D721Med (cell line): ENCODE results near the gene SVIP.

Experiments used
- DNase-seq: peaks from one replicate; pipeline ENCODE4 v3.0.0; 2011; ENCODE audit warnings: low spot score; ENCODE audit not compliant: insufficient read length
- FAIRE-seq: peaks from 2 replicates; lab custom pipeline; 2011; peaks lifted over from hg19 to GRCh38; lab: Jason Lieb, UNC
- TF ChIP-seq, protein P1 (sequence below): IDR thresholded peaks from 2 replicates; pipeline ENCODE4 v1.5.1; 2012; ENCODE audit warnings: mild to moderate bottlenecking, control low read depth; ENCODE audit not compliant: insufficient read depth; ENCODE audit errors: missing control alignments

SVIP gene

DNA sequence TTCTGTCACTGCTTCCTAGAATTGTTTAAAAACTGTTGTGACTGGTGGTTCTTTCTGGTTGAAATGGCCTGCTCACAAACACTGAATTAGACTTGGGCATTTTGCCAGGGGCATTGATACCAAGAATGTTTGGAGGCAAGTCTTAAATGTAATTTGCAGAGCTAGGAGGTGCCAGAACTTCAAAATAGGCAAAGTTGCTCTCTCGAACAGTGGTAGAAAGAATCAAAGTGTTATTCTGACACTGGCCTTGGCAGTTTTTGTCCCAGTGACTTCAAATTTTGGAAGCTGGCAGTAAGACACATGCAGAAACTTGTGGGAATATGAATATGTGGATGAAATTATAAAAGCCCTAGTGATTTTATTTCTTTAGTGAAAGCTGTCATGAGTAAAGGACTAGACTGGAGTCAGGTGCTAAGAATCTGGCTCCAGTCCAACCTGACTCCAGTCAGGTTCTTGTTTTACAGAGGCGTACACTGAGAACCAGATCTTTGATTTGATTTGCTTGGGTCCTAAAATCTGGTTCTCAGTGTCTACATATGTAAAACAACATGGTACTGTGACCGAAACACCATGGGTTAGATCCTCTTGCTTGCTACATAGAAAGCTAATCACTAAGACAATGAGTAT, 20.9 kb downstream of the SVIP start:
- DNase-seq (no peak), FAIRE-seq (no peak)
- TF ChIP-seq, protein P1, sequence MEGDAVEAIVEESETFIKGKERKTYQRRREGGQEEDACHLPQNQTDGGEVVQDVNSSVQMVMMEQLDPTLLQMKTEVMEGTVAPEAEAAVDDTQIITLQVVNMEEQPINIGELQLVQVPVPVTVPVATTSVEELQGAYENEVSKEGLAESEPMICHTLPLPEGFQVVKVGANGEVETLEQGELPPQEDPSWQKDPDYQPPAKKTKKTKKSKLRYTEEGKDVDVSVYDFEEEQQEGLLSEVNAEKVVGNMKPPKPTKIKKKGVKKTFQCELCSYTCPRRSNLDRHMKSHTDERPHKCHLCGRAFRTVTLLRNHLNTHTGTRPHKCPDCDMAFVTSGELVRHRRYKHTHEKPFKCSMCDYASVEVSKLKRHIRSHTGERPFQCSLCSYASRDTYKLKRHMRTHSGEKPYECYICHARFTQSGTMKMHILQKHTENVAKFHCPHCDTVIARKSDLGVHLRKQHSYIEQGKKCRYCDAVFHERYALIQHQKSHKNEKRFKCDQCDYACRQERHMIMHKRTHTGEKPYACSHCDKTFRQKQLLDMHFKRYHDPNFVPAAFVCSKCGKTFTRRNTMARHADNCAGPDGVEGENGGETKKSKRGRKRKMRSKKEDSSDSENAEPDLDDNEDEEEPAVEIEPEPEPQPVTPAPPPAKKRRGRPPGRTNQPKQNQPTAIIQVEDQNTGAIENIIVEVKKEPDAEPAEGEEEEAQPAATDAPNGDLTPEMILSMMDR = no peak

DNA sequence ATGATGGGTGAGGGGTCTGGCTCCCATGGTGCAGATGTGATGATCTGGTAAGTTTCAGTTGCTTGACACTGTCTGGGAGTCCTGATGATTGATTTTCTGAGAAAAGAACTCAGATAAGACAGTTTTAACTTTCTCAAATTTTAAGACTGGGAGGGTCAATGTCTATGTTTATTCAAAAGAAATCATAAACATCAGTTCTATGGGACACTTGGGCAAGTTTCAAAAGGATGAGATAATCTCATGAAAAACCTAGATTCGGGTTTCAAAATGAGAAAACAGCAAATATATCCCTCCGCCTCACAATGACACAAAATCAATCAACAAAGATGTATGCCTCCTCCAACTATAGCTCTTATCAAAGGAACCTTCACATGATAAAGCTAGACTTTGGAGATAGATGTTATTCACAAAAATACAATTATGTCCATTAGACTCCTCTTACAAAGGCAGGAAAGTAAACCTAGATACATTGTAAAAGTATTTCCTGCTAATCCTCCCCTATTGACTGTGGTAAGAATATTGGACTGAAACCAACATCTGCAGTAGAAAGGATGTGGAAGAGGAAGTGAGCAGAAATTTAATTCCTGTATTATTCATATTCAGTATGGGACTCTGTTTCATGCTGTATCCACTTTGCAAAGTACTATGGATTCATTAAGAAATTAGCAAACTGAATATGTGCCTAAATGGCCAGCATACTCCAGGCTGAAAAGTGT, 21.6 kb downstream of the SVIP start:
- TF ChIP-seq, protein P1 = no peak
- no peak for DNase-seq
- FAIRE-seq = peak; percentile 41

DNA sequence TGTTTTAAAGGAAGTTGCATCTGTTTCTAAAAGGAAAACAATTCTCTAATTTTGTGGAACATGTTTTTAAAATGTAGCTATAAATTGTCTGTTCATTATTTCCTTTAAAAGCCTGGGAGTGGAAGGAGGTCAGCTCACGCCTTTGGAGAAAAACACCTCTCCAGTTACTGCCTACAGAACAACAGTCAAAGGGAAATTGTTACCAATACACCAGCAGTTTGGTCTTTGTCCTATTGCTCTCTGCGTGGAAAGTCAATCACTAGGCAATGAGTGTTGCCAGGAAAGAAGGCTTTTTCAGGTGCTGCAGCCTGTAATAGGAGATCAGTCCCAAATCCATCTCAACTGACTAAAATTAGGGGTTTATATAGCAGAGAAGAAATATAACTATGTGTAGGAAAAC, 22.2 kb downstream of the SVIP start:
- DNase-seq = no peak
- TF ChIP-seq, protein P1 = no peak
- no peak for FAIRE-seq

DNA sequence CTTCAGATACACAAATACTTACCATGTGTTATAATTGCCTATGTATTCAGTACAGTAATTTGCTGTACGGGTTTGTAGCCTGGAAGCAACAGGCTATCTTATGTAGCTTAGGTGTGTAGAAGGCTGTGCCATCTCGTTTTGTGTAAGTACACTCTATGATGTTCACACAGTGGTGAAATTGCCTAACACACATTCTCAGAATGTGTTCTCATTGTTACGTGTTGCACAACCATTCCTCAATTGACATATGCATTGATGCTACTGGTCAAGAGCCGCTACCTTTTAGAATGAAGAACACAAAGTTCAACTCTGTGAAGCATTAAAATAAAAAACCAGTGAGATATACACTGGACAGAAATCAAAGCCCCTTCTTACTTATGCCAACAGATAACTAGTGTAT, 26.7 kb downstream of the SVIP start:
- DNase-seq (no peak), FAIRE-seq (peak; percentile 63)
- TF ChIP-seq, protein P1 = no peak

DNA sequence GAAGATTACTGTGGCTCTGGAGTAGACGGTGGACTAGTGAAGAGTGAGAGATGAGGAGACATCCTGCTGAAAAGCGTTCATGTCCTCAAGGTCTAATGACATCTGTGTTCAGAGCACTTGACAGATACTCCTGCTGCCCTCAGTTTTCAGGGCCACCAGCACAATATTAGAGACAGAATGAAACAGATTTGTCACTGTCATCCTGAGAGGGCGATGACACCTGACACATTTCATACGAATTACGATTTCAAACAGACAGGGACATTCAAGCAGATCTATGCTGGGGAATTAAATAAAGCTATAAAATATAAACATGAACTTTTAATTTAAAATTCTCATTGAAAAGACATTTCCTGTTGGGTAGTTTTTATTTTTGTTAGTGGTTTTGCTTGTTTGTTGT, 29.1 kb downstream of the SVIP start:
- FAIRE-seq = no peak
- no peak for DNase-seq
- TF ChIP-seq, protein P1 = no peak

DNA sequence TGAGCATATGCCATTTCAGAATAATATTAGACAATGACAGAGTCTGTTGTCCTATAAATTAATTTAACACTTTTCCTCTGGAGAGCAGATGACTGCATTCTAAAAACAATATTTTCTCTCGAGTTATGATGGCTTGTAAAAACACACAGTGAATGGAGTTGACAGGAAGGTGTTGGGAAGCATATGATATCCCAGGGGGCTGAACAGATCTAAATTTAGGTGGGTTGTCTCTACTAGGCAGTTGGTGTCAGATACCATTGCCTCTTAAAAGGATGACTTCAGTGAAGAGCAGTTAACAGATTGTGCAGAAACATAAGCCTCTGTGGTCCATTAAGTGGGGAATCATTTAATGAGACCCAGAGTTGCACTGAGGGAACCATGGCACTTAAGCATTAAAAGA, 30.7 kb downstream of the SVIP start:
- no peak for DNase-seq
- TF ChIP-seq, protein P1 = no peak
- no peak for FAIRE-seq

DNA sequence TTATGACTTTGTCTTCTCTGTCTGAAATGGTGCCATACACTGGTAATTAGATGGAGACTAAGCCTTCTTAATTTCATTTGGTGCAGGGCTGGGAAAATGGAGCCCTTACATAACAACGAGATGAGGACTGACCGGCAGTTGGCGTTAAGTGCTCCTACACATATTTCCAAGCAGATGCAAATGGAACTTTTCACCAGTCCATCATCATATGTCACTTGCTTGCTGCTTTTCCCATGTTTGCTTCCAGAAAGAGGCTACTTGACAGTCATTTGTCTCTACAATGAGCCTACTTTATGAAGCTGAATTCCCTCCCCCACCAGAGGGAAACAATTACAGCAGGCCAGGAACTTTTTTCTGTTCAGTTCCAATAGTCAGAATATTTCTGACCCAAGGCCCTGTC, 32.6 kb downstream of the SVIP start:
- FAIRE-seq (no peak), DNase-seq (no peak)
- TF ChIP-seq, protein P1 = no peak
